Osteoblast (primary cell): ENCODE data around the gene TJAP1. TPM values are rescaled to one million over a fixed set of nuclear protein-coding genes. Genes with fewer than 3 reads are reported as not detected.

Source experiments
- DNase-seq: peaks from one replicate; pipeline ENCODE4 v3.0.0; 2011; ENCODE audit warnings: low spot score, mixed read lengths; ENCODE audit not compliant: insufficient read length; ENCODE audit errors: missing footprints
- H2AFZ ChIP-seq: 2 replicates; pipeline ENCODE4 v1.6.0; 2011; ENCODE audit warnings: mild to moderate bottlenecking, low read length
- H3K27ac ChIP-seq: 2 replicates; pipeline ENCODE4 v1.5.1; 2011; ENCODE audit warnings: mild to moderate bottlenecking, low read depth, low read length, moderate library complexity
- H3K27me3 ChIP-seq: 2 replicates; pipeline ENCODE4 v1.6.0; 2012; ENCODE audit warnings: mild to moderate bottlenecking, control low read depth, inconsistent platforms, low read length, moderate library complexity; ENCODE audit not compliant: insufficient read depth
- H3K36me3 ChIP-seq: 2 replicates; pipeline ENCODE4 v1.5.1; 2011; ENCODE audit warnings: mild to moderate bottlenecking, low read length, control low read depth, moderate library complexity; ENCODE audit not compliant: insufficient read depth
- H3K4me1 ChIP-seq: 2 replicates; pipeline ENCODE4 v1.5.1; 2011; ENCODE audit warnings: mild to moderate bottlenecking, low read length, control low read depth, moderate library complexity; ENCODE audit not compliant: insufficient read depth
- H3K4me2 ChIP-seq: 2 replicates; pipeline ENCODE4 v1.6.0; 2011; ENCODE audit warnings: mild to moderate bottlenecking, low read length; ENCODE audit not compliant: insufficient read depth
- H3K4me3 ChIP-seq: fragments of 200-600 bp; sonication (generic); 3 replicates; pipeline ENCODE4 v1.5.1; 2012; ENCODE audit warnings: mild to moderate bottlenecking, low read length, inconsistent platforms; ENCODE audit not compliant: insufficient read depth
- H3K79me2 ChIP-seq: 2 replicates; pipeline ENCODE4 v1.6.0; 2012; ENCODE audit warnings: mild to moderate bottlenecking, low read length, control low read depth, inconsistent platforms; ENCODE audit not compliant: insufficient read depth
- H3K9me3 ChIP-seq: 2 replicates; pipeline ENCODE4 v1.5.1; 2011; ENCODE audit warnings: low read depth, low read length, control low read depth
- H4K20me1 ChIP-seq: 2 replicates; pipeline ENCODE4 v1.6.0; 2012; ENCODE audit warnings: mild to moderate bottlenecking, low read length, control low read depth; ENCODE audit not compliant: insufficient read depth
- CTCF ChIP-seq: IDR thresholded peaks from 2 replicates; pipeline ENCODE4 v1.5.1; 2011; ENCODE audit warnings: mild to moderate bottlenecking, low read depth, low read length, moderate library complexity; ENCODE audit errors: extremely low read depth
- total RNA-seq: library from RNA; depleted of rRNA; stranded (reverse); fragments of >200 nt; gene quantifications from 2 replicates; pipeline ENCODE4 v1.2.3, GENCODE V29; 2012

TJAP1 gene
- total RNA-seq, 1 donor: 14.5 TPM

- H2AFZ ChIP-seq: no peak overlapping the region
- peaks cover 3% of the 10 kb centered on the region for H3K36me3 ChIP-seq
- no peak overlapping the region for H3K4me2 ChIP-seq
- no peaks in the 10 kb centered on the region for H3K9me3 ChIP-seq
- H3K27me3 ChIP-seq: no peaks in the 10 kb centered on the region
- H3K4me1 ChIP-seq: peaks cover 13% of the 10 kb centered on the region
- peaks cover 72% of the 10 kb centered on the region for H3K79me2 ChIP-seq
- no peak overlapping the region for H3K27ac ChIP-seq
- DNase-seq: no peak
- no peak for TF ChIP-seq CTCF
- H3K4me3 ChIP-seq: no peak overlapping the region
- peaks cover 24% of the 10 kb centered on the region for H4K20me1 ChIP-seq
Measured at GRCh38 chr6:43481591-43482236, 4.3 kb downstream of the TJAP1 start.

GRCh38 chr6:43488667-43489276 lies 11.4 kb downstream of the TJAP1 start:
- no peak overlapping the region for H3K4me3 ChIP-seq
- H4K20me1 ChIP-seq: peaks cover 45% of the 10 kb centered on the region
- DNase-seq: peak; percentile 78
- H3K4me1 ChIP-seq: peaks cover 27% of the 10 kb centered on the region
- H3K36me3 ChIP-seq: no peaks in the 10 kb centered on the region
- no peak for TF ChIP-seq CTCF
- H3K4me2 ChIP-seq: no peak overlapping the region
- no peaks in the 10 kb centered on the region for H3K9me3 ChIP-seq
- H3K79me2 ChIP-seq: peaks cover 48% of the 10 kb centered on the region
- H3K27ac ChIP-seq: no peak overlapping the region
- H2AFZ ChIP-seq: no peak overlapping the region
- H3K27me3 ChIP-seq: no peaks in the 10 kb centered on the region

GRCh38 chr6:43489277-43490072 lies 12.1 kb downstream of the TJAP1 start:
- H3K9me3 ChIP-seq: no peaks in the 10 kb centered on the region
- no peak overlapping the region for H3K4me2 ChIP-seq
- peaks cover 50% of the 10 kb centered on the region for H3K79me2 ChIP-seq
- no peak overlapping the region for H3K4me3 ChIP-seq
- H4K20me1 ChIP-seq: peaks cover 45% of the 10 kb centered on the region
- H3K4me1 ChIP-seq: peaks cover 32% of the 10 kb centered on the region
- DNase-seq: peak; percentile 73
- H3K27me3 ChIP-seq: no peaks in the 10 kb centered on the region
- no peak overlapping the region for H2AFZ ChIP-seq
- no peak overlapping the region for H3K27ac ChIP-seq
- no peaks in the 10 kb centered on the region for H3K36me3 ChIP-seq
- TF ChIP-seq CTCF: no peak

GRCh38 chr6:43490523-43490939 lies 13.2 kb downstream of the TJAP1 start:
- peaks cover 47% of the 10 kb centered on the region for H4K20me1 ChIP-seq
- H3K4me1 ChIP-seq: peaks cover 42% of the 10 kb centered on the region
- no peak overlapping the region for H2AFZ ChIP-seq
- no peak overlapping the region for H3K4me2 ChIP-seq
- no peaks in the 10 kb centered on the region for H3K9me3 ChIP-seq
- no peaks in the 10 kb centered on the region for H3K36me3 ChIP-seq
- H3K27ac ChIP-seq: no peak overlapping the region
- TF ChIP-seq CTCF: no peak
- peak; percentile 66 for DNase-seq
- no peaks in the 10 kb centered on the region for H3K27me3 ChIP-seq
- no peak overlapping the region for H3K4me3 ChIP-seq
- H3K79me2 ChIP-seq: peaks cover 50% of the 10 kb centered on the region
